ENCODE data around the gene RIMS1.

DNA sequence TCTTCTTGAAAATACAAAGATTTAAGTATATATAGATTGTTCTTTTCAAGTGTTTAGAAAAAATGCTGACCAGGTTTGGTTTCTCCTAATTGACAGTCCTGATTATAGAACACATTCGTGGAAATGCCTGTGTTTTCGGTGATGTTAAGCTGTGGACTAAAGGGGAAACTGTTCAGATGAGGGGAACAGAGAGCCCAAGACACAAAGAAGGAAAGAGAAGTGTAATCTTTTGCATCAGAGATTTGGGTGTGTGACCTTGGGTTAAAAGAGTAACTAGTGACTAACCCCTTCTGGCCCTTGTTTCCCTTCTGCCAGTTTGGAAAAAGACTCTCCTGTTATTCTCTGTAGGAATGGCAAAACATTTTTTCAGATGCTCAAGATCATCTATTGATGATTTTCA, 331.3 kb downstream of the RIMS1 start:
- TF ChIP-seq, protein P1, sequence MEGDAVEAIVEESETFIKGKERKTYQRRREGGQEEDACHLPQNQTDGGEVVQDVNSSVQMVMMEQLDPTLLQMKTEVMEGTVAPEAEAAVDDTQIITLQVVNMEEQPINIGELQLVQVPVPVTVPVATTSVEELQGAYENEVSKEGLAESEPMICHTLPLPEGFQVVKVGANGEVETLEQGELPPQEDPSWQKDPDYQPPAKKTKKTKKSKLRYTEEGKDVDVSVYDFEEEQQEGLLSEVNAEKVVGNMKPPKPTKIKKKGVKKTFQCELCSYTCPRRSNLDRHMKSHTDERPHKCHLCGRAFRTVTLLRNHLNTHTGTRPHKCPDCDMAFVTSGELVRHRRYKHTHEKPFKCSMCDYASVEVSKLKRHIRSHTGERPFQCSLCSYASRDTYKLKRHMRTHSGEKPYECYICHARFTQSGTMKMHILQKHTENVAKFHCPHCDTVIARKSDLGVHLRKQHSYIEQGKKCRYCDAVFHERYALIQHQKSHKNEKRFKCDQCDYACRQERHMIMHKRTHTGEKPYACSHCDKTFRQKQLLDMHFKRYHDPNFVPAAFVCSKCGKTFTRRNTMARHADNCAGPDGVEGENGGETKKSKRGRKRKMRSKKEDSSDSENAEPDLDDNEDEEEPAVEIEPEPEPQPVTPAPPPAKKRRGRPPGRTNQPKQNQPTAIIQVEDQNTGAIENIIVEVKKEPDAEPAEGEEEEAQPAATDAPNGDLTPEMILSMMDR (IDR thresholded peaks at IDR 0.05) = no peak
- TF ChIP-seq POLR2A (IDR thresholded peaks at IDR 0.05) = no peak

All from esophagus squamous epithelium (tissue), 4 donors.